Neural cell (in vitro differentiated cells): ENCODE results near the gene BAG1. TPM values are rescaled to one million over a fixed set of nuclear protein-coding genes. Genes with fewer than 3 reads are reported as not detected.

ENCODE experiments used
- H2AFZ ChIP-seq: fragments of 200-600, 300-800 bp; sonication (generic), shearing (Covaris generic); 2 replicates; pipeline ENCODE4 v1.6.0; 2014; ENCODE audit warnings: low read depth, mild to moderate bottlenecking, antibody characterized with exemption, low read length, moderate library complexity
- H3F3A ChIP-seq: fragments of 200-600 bp; shearing (Covaris generic); 2 replicates; pipeline ENCODE4 v1.6.1; 2016; ENCODE audit warnings: mild to moderate bottlenecking, moderate library complexity, mixed read lengths, antibody characterized with exemption, low read length; ENCODE audit not compliant: insufficient read depth, poor library complexity, severe bottlenecking
- H3K27ac ChIP-seq: fragments of 200-600, 300-800 bp; sonication (generic), shearing (Covaris generic); 2 replicates; pipeline ENCODE4 v1.5.1; 2014; ENCODE audit warnings: mild to moderate bottlenecking, low read length, moderate library complexity
- H3K27me3 ChIP-seq: fragments of 300-800, 200-600 bp; sonication (generic), shearing (Covaris generic); 2 replicates; pipeline ENCODE4 v1.6.0; 2014; ENCODE audit warnings: mild to moderate bottlenecking, low read depth, low read length, moderate library complexity; ENCODE audit not compliant: insufficient read depth
- H3K36me3 ChIP-seq: fragments of 300-800, 200-600 bp; sonication (generic), shearing (Covaris generic); 2 replicates; pipeline ENCODE4 v1.5.1; 2014; ENCODE audit warnings: mild to moderate bottlenecking, antibody characterized with exemption, low read length, moderate library complexity; ENCODE audit not compliant: insufficient read depth
- H3K4me2 ChIP-seq: fragments of 300-800, 200-600 bp; sonication (generic), shearing (Covaris generic); 2 replicates; pipeline ENCODE4 v1.6.0; 2014; ENCODE audit warnings: mild to moderate bottlenecking, low read length
- H3K4me3 ChIP-seq: fragments of 300-800, 200-600 bp; sonication (generic), shearing (Covaris generic); 2 replicates; pipeline ENCODE4 v1.5.1; 2014; ENCODE audit warnings: mild to moderate bottlenecking, low read length, moderate library complexity
- H3K79me2 ChIP-seq: fragments of 200-600 bp; shearing (Covaris generic); replicated peaks from 2 replicates; pipeline ENCODE4 v1.6.0; 2014; ENCODE audit warnings: mild to moderate bottlenecking, low read length, moderate library complexity; ENCODE audit not compliant: insufficient read depth
- H3K9ac ChIP-seq: fragments of 300-800, 200-600 bp; sonication (generic), shearing (Covaris generic); 2 replicates; pipeline ENCODE4 v1.6.1; 2016; ENCODE audit warnings: mild to moderate bottlenecking, low read length, mixed read lengths
- H3K9me2 ChIP-seq: fragments of 200-600 bp; shearing (Covaris generic); 2 replicates; pipeline ENCODE4 v1.6.1; 2016; ENCODE audit warnings: mild to moderate bottlenecking, low read length, mixed read lengths; ENCODE audit not compliant: insufficient read depth
- H3K9me3 ChIP-seq: fragments of 200-600, 300-800 bp; sonication (generic), shearing (Covaris generic); 2 replicates; pipeline ENCODE4 v1.6.1; 2016; ENCODE audit warnings: mild to moderate bottlenecking, mixed run types, low read length, moderate library complexity, mixed read lengths
- H4K20me1 ChIP-seq: fragments of 200-600 bp; shearing (Covaris generic); 2 replicates; pipeline ENCODE4 v1.6.1; 2016; ENCODE audit warnings: mild to moderate bottlenecking, mixed run types; ENCODE audit not compliant: insufficient read depth
- CTCF ChIP-seq: fragments of 450-650 bp; IDR thresholded peaks from 2 replicates; pipeline ENCODE4 v1.5.1; 2014; ENCODE audit warnings: antibody characterized with exemption, mild to moderate bottlenecking, moderate library complexity; ENCODE audit not compliant: poor library complexity, severe bottlenecking
- EZH2 ChIP-seq: fragments of 200-600, 300-800 bp; shearing (Covaris generic), sonication (generic); IDR thresholded peaks from 2 replicates; pipeline ENCODE4 v1.6.1; 2014; ENCODE audit warnings: antibody characterized with exemption, low read length, borderline replicate concordance, mild to moderate bottlenecking; ENCODE audit not compliant: insufficient read depth, poor library complexity, severe bottlenecking
- RAD21 ChIP-seq: fragments of 450-650 bp; conservative IDR thresholded peaks from 2 replicates; pipeline ENCODE4 v1.6.1; 2014; ENCODE audit warnings: antibody characterized with exemption, mild to moderate bottlenecking, moderate library complexity
- REST ChIP-seq: IDR thresholded peaks from 2 replicates; pipeline ENCODE4 v1.6.1; 2012; ENCODE audit warnings: borderline replicate concordance
- SMC3 ChIP-seq: fragments of 450-650 bp; conservative IDR thresholded peaks from 2 replicates; pipeline ENCODE4 v1.6.1; 2014; ENCODE audit warnings: antibody characterized with exemption, mild to moderate bottlenecking, moderate library complexity; ENCODE audit not compliant: poor library complexity
- polyA plus RNA-seq: library from polyadenylated mRNA; depleted of rRNA; stranded (reverse); fragments of >200 nt; gene quantifications from 2 replicates; pipeline ENCODE4 v1.2.3, GENCODE V29; 2014

The BAG1 gene
- polyA plus RNA-seq, 1 donor from 2014 or later: 94.9 TPM

- Histone ChIP-seq H3K9me2 (no peaks in the 10 kb centered on the region), H3K9me3 (no peaks in the 10 kb centered on the region), H3K36me3 (no peaks in the 10 kb centered on the region), H3K9ac (no peak overlapping the region), H4K20me1 (no peaks in the 10 kb centered on the region), H3K4me3 (no peak overlapping the region), H3K27ac (no peak overlapping the region), H2AFZ (no peak overlapping the region), H3K27me3 (no peaks in the 10 kb centered on the region), H3K79me2 (no peaks in the 10 kb centered on the region), H3F3A (no peaks in the 10 kb centered on the region), H3K4me2 (no peak overlapping the region)
- TF ChIP-seq SMC3: no peak
- TF ChIP-seq CTCF: no peak
- no peak for TF ChIP-seq RAD21
These were observed 27.9 kb downstream of the BAG1 start for GRCh38 chr9:33236571-33236970.

- H4K20me1 ChIP-seq: no peaks in the 10 kb centered on the region
- H3K9ac ChIP-seq: no peak overlapping the region
- no peaks in the 10 kb centered on the region for H3K9me3 ChIP-seq
- no peak overlapping the region for H3K4me2 ChIP-seq
- H3K9me2 ChIP-seq: no peaks in the 10 kb centered on the region
- H3K36me3 ChIP-seq: no peaks in the 10 kb centered on the region
- H3F3A ChIP-seq: no peaks in the 10 kb centered on the region
- TF ChIP-seq RAD21 (no peak), EZH2 (no peak), REST (no peak), SMC3 (no peak)
- H3K27me3 ChIP-seq: no peaks in the 10 kb centered on the region
- H3K79me2 ChIP-seq: no peaks in the 10 kb centered on the region
- no peak overlapping the region for H3K27ac ChIP-seq
- H3K4me3 ChIP-seq: no peak overlapping the region
- no peak overlapping the region for H2AFZ ChIP-seq
These were observed 29.7 kb downstream of the BAG1 start for GRCh38 chr9:33234511-33235467.
